SH-SY5Y (cell line): ENCODE results near the gene TNIP1.

Experiments used
- GATA2 ChIP-seq: IDR thresholded peaks from 2 replicates; pipeline ENCODE4 v1.6.1; 2011; ENCODE audit warnings: mild to moderate bottlenecking, low read depth, low read length
- GATA3 ChIP-seq: IDR thresholded peaks from 2 replicates; pipeline ENCODE4 v1.6.1; 2011; ENCODE audit warnings: low read depth, mild to moderate bottlenecking, low read length, moderate library complexity

GRCh38 chr5:151051066-151051930 is 29.5 kb downstream of the TNIP1 start:
- no peak for TF ChIP-seq GATA3
- no peak for TF ChIP-seq GATA2
